HL-60 (cell line): ENCODE results near the gene TLX1.

ENCODE experiments used
- POLR2AphosphoS5 ChIP-seq: IDR thresholded peaks from 2 replicates; pipeline ENCODE4 v1.6.1; 2012; ENCODE audit warnings: low read depth
- TF ChIP-seq, protein P1 (sequence below): IDR thresholded peaks from one replicate; pipeline ENCODE4 v1.5.1; 2011; ENCODE audit warnings: low read length, control low read depth, inconsistent platforms; ENCODE audit not compliant: insufficient read depth

DNA sequence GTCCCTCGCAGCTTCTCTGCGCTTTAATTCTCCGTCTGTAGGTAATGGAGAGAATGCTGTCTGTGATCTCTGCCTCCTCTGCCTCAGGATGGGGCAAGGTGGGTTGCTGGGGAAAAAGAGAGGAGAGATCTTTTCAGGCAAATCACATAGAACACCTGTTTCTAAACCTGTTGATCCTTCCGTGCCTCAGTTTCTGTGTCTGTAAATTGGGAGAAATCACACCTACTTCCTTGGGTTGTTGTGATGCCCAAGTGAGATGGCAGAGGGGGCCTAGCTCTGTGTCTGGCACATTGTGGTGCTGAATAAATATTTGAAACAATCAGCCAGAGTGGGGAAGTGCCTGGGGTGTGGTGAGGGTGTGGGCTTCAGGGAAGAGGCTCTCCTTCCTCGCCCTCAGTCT lies 40.5 kb upstream of the TLX1 start:
- TF ChIP-seq, protein P1, sequence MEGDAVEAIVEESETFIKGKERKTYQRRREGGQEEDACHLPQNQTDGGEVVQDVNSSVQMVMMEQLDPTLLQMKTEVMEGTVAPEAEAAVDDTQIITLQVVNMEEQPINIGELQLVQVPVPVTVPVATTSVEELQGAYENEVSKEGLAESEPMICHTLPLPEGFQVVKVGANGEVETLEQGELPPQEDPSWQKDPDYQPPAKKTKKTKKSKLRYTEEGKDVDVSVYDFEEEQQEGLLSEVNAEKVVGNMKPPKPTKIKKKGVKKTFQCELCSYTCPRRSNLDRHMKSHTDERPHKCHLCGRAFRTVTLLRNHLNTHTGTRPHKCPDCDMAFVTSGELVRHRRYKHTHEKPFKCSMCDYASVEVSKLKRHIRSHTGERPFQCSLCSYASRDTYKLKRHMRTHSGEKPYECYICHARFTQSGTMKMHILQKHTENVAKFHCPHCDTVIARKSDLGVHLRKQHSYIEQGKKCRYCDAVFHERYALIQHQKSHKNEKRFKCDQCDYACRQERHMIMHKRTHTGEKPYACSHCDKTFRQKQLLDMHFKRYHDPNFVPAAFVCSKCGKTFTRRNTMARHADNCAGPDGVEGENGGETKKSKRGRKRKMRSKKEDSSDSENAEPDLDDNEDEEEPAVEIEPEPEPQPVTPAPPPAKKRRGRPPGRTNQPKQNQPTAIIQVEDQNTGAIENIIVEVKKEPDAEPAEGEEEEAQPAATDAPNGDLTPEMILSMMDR, result no peak
- no peak for TF ChIP-seq POLR2AphosphoS5
